Vagina (tissue), 2 donors: ENCODE measurements around the gene CD320.

Source experiments
- POLR2A ChIP-seq, 2 donors: fragments of 450-650 bp; IDR thresholded peaks; one replicate each; pipeline ENCODE4 v1.6.1; 2017; ENCODE audit warnings: antibody characterized with exemption in 2 of 2, mild to moderate bottlenecking in 2 of 2, moderate library complexity in 2 of 2
- TF ChIP-seq, protein P1 (sequence below), 3 experiments: fragments of 450-650 bp in 2 of 3; fragments of 200-600 bp in 1 of 3; sonication (generic) in 1 of 3; IDR thresholded peaks; one replicate each; pipeline ENCODE4 v1.5.1; 2017 to 2019; ENCODE audit warnings: antibody characterized with exemption in 3 of 3, mild to moderate bottlenecking in 2 of 3, moderate library complexity in 2 of 3

DNA sequence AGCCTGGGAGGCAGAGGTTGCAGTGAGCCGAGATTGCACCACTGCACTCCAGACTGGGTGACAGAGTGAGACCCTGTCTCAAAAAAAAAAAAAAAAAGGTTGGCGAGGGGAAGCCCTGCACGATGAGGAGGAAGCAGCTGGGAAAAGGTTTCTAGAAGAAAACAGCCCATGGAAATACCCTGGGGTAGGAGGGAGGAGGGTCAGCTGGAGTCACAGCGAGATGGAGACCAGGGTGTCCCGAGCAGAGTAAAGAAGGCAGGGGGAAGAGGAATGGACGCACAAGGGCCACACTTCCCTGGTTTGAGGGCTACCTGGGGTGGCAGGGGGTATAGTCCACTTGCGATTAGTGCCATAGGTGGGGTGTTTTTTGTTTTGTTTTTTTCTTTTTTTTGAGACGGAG is 28.5 kb upstream of the CD320 start:
- TF ChIP-seq, protein P1, sequence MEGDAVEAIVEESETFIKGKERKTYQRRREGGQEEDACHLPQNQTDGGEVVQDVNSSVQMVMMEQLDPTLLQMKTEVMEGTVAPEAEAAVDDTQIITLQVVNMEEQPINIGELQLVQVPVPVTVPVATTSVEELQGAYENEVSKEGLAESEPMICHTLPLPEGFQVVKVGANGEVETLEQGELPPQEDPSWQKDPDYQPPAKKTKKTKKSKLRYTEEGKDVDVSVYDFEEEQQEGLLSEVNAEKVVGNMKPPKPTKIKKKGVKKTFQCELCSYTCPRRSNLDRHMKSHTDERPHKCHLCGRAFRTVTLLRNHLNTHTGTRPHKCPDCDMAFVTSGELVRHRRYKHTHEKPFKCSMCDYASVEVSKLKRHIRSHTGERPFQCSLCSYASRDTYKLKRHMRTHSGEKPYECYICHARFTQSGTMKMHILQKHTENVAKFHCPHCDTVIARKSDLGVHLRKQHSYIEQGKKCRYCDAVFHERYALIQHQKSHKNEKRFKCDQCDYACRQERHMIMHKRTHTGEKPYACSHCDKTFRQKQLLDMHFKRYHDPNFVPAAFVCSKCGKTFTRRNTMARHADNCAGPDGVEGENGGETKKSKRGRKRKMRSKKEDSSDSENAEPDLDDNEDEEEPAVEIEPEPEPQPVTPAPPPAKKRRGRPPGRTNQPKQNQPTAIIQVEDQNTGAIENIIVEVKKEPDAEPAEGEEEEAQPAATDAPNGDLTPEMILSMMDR (IDR thresholded peaks at IDR 0.05): no peak
- TF ChIP-seq POLR2A (IDR thresholded peaks at IDR 0.05): no peak
